ENCODE results near the gene BORCS5. TPM values are rescaled to one million over a fixed set of nuclear protein-coding genes. Genes with fewer than 3 reads are reported as not detected.

Gene BORCS5
- total and polyA plus RNA-seq, 2 donors (not counting 1 experiment from before 2014, with no cell fraction given), result 11.9 to 46.2 TPM

- Histone ChIP-seq H3K27ac (ENCODE audit: low read length in 2 of 2) (peak overlapping the region; percentile 91 to 95), H2AFZ (ENCODE audit: insufficient read depth, low read depth, low read length, poor library complexity, severe bottlenecking) (peak overlapping the region; percentile 66), H3K4me2 (replicated peaks; ENCODE audit: low read depth, low read length, poor library complexity, severe bottlenecking) (peak overlapping the region; percentile 80), H3K4me3 (ENCODE audit: control extremely low read depth in 1 of 5, extremely low read depth in 1 of 5, insufficient read depth in 1 of 5, low read depth in 2 of 5, low read length in 4 of 5) (peak overlapping the region; percentile 74 to 93 (median 81)), H3K79me2 (ENCODE audit: control insufficient read depth, insufficient read depth, low read length) (peaks cover 45% of the 10 kb centered on the region), H4K20me1 (ENCODE audit: control insufficient read depth, insufficient read depth, low read length, poor library complexity, severe bottlenecking) (no peaks in the 10 kb centered on the region), H3K9me3 (ENCODE audit: control extremely low read depth in 1 of 3, control insufficient read depth in 2 of 3, insufficient read depth in 1 of 3, low read length in 2 of 3) (no peaks in the 10 kb centered on the region), H3K4me1 (ENCODE audit: control insufficient read depth in 2 of 2, insufficient read depth in 2 of 2, low read length in 2 of 2) (peaks cover 21 to 25% of the 10 kb centered on the region in 2 donors), H3K9ac (ENCODE audit: low read length) (peak overlapping the region; percentile 83), H3K27me3 (replicated peaks in 1 of 4; ENCODE audit: control extremely low read depth in 1 of 4, control insufficient read depth in 3 of 4, insufficient read depth in 4 of 4, low read length in 3 of 4) (no peaks in the 10 kb centered on the region), H3K36me3 (replicated peaks in 1 of 2; ENCODE audit: control extremely low read depth in 1 of 2, control insufficient read depth in 1 of 2, extremely low read depth in 1 of 2, insufficient read depth in 2 of 2, low read length in 1 of 2) (peaks cover 0 to 4% of the 10 kb centered on the region in 2 experiments)
- intact Hi-C loops (cut with micrococcal nuclease), result loop anchor here (1.0 to 10.0 kb wide), 18 partner anchors 18 to 1745 kb away; partner anchors contain the start of genes CREBL2, DDX47, GPR19 and HEBP1
- DNase-seq (peak; percentile 51), ATAC-seq (ENCODE audit: low read depth) (no peak)
- TF ChIP-seq EZH2 (IDR thresholded peaks at IDR 0.05; ENCODE audit: borderline replicate concordance, insufficient read depth, low read depth, low read length, poor library complexity, severe bottlenecking) (no peak), CTCF (IDR thresholded peaks at IDR 0.05) (no peak)
- no peaks in the 10 kb centered on the region for H3K9me3 Mint-ChIP-seq (ENCODE audit: insufficient read depth)
- peaks cover 31% of the 10 kb centered on the region for H3K4me1 Mint-ChIP-seq
- POLR2A ChIA-PET, result interaction anchor here (0.6 to 3.3 kb wide), 9 partner anchors 9 to 379 kb away, joined by 3 to 54 read pairs (median 6); partner anchors contain the start of genes CDKN1B, CREBL2 and GPR19
- CTCF ChIA-PET, result interaction anchor here (0.6 to 5.4 kb wide), 21 partner anchors 9 to 776 kb away, joined by 3 to 47 read pairs (median 6); partner anchors contain the start of genes CREBL2 and DUSP16
- peaks cover 3% of the 10 kb centered on the region for H3K27me3 Mint-ChIP-seq
- WGBS (ENCODE audit: insufficient coverage), result 35% methylated on average over 8 of the region's 10 CpGs
- peak overlapping the region; percentile 94 for H3K27ac Mint-ChIP-seq
- peak overlapping the region; percentile 92 for H3K4me3 Mint-ChIP-seq
Measured at GRCh38 chr12:12357719-12358461, 1.0 kb downstream of the BORCS5 start.
